SK-N-SH (cell line): ENCODE measurements around the gene ZXDC. TPM values are rescaled to one million over a fixed set of nuclear protein-coding genes. Genes with fewer than 3 reads are reported as not detected.

Source experiments
- CTCF ChIA-PET: fragments of 300-600, 350-600 bp; formaldehyde crosslinking; extraction: SDS; loops from one replicate; lab custom pipeline; 2021; lab: Yijun Ruan, JAX
- POLR2A ChIA-PET: fragments of 350-600 bp; sonication (Branson Sonifier 250); formaldehyde crosslinking; extraction: SDS; loops from one replicate; lab custom pipeline; 2020; ENCODE audit warnings: antibody characterized with exemption, inconsistent platforms; lab: Yijun Ruan, JAX
- DNase-seq: peaks from one replicate; pipeline ENCODE4 v3.0.0; 2012
- H2AFZ ChIP-seq: fragments of 200-600 bp; sonication (generic); 2 replicates; pipeline ENCODE4 v1.8.1; 2016; ENCODE audit warnings: antibody characterized with exemption, mild to moderate bottlenecking, low read depth
- H3F3A ChIP-seq: fragments of 200-600 bp; sonication (generic); replicated peaks from 2 replicates; pipeline ENCODE3; 2016; ENCODE audit warnings: antibody characterized with exemption, mild to moderate bottlenecking; ENCODE audit not compliant: insufficient read depth
- H3K27ac ChIP-seq, 2 experiments: fragments of 200-500 bp in 1 of 2; fragments of 200-600 bp in 1 of 2; sonication (Bioruptor generic) in 1 of 2; sonication (generic), shearing (Covaris generic) in 1 of 2; 2 replicates each; pipeline versions ENCODE4 v1.5.1 to v1.6.1; 2014 to 2016; ENCODE audit warnings: low read depth in 2 of 2, inconsistent platforms in 1 of 2, low read length in 1 of 2, mild to moderate bottlenecking in 1 of 2, mixed read lengths in 1 of 2
- H3K27me3 ChIP-seq: fragments of 200-600 bp; sonication (generic), shearing (Covaris generic); 2 replicates; pipeline ENCODE4 v1.6.1; 2016; ENCODE audit warnings: mixed run types; ENCODE audit not compliant: insufficient read depth
- H3K36me3 ChIP-seq, 2 experiments: fragments of 200-500 bp in 1 of 2; fragments of 200-600 bp in 1 of 2; sonication (Bioruptor generic) in 1 of 2; sonication (generic) in 1 of 2; replicated peaks in 1 of 2; 2 replicates each; pipeline versions ENCODE3 to v1.5.1; 2014 to 2016; ENCODE audit warnings: low read length in 1 of 2, mild to moderate bottlenecking in 1 of 2; ENCODE audit not compliant: insufficient read depth in 2 of 2, control insufficient read depth in 1 of 2
- H3K4me1 ChIP-seq, 2 experiments: fragments of 200-500 bp in 1 of 2; fragments of 200-600 bp in 1 of 2; sonication (Bioruptor generic) in 1 of 2; sonication (generic), shearing (Covaris generic) in 1 of 2; 2 replicates each; pipeline versions ENCODE4 v1.5.1 to v1.6.1; 2014 to 2016; ENCODE audit warnings: low read depth in 1 of 2, low read length in 1 of 2, mixed run types in 1 of 2; ENCODE audit not compliant: insufficient read depth in 2 of 2, control insufficient read depth in 1 of 2
- H3K4me2 ChIP-seq: fragments of 200-600 bp; sonication (generic), shearing (Covaris generic); 2 replicates; pipeline ENCODE4 v1.6.1; 2017; ENCODE audit warnings: mixed run types
- H3K4me3 ChIP-seq, 2 experiments: fragments of 200-500 bp in 1 of 2; fragments of 200-600 bp in 1 of 2; sonication (Bioruptor generic) in 1 of 2; sonication (generic), shearing (Covaris generic) in 1 of 2; 2 replicates each; pipeline versions ENCODE4 v1.5.1 to v1.8.1; 2014 to 2016; ENCODE audit warnings: low read depth in 2 of 2, inconsistent platforms in 1 of 2, low read length in 1 of 2, mild to moderate bottlenecking in 1 of 2, mixed read lengths in 1 of 2, moderate library complexity in 1 of 2
- H3K79me2 ChIP-seq: fragments of 200-600 bp; sonication (generic); 2 replicates; pipeline ENCODE4 v1.8.1; 2017; ENCODE audit warnings: mild to moderate bottlenecking; ENCODE audit not compliant: insufficient read depth
- H3K9ac ChIP-seq: fragments of 200-600 bp; sonication (generic); 2 replicates; pipeline ENCODE4 v1.6.1; 2017; ENCODE audit warnings: mixed run types
- H3K9me2 ChIP-seq: fragments of 200-600 bp; sonication (generic); 2 replicates; pipeline ENCODE4 v1.6.1; 2017; ENCODE audit warnings: mixed run types
- H3K9me3 ChIP-seq: fragments of 200-600 bp; sonication (generic); 2 replicates; pipeline ENCODE4 v1.6.1; 2017; ENCODE audit warnings: mixed run types, mild to moderate bottlenecking, moderate library complexity
- H4K20me1 ChIP-seq: fragments of 200-600 bp; sonication (generic); 2 replicates; pipeline ENCODE4 v1.6.1; 2017; ENCODE audit warnings: mild to moderate bottlenecking, mixed run types; ENCODE audit not compliant: insufficient read depth
- CHD2 ChIP-seq: fragments of 150-350 bp; IDR thresholded peaks from 2 replicates; pipeline ENCODE4 v1.6.1; 2018; ENCODE audit warnings: low read length; ENCODE audit not compliant: partially characterized antibody
- ELF1 ChIP-seq: IDR thresholded peaks from 2 replicates; pipeline ENCODE4 v1.4.0; 2012
- EZH2phosphoT487 ChIP-seq: fragments of 200-600 bp; sonication (generic); IDR thresholded peaks from 2 replicates; pipeline ENCODE4 v1.6.1; 2017; ENCODE audit warnings: low read depth, mixed run types, mild to moderate bottlenecking, antibody characterized with exemption, moderate library complexity, borderline replicate concordance
- FOSL2 ChIP-seq: IDR thresholded peaks from 2 replicates; pipeline ENCODE4 v1.4.0; 2012; ENCODE audit warnings: low read depth, mild to moderate bottlenecking, moderate library complexity, borderline replicate concordance
- FOXJ3 ChIP-seq: sonication (generic); formaldehyde crosslinking; IDR thresholded peaks from 2 replicates; pipeline ENCODE4 v1.5.1; 2020; ENCODE audit warnings: mild to moderate bottlenecking, missing genetic modification reagents
- FOXM1 ChIP-seq: IDR thresholded peaks from 2 replicates; pipeline ENCODE4 v1.4.0; 2012; ENCODE audit warnings: low read depth, mild to moderate bottlenecking
- GATA2 ChIP-seq: sonication (generic); formaldehyde crosslinking; IDR thresholded peaks from 2 replicates; pipeline ENCODE4 v1.5.0; 2020; ENCODE audit warnings: mild to moderate bottlenecking, missing genetic modification reagents
- JUND ChIP-seq: IDR thresholded peaks from 2 replicates; pipeline ENCODE4 v1.4.0; 2012
- NFIC ChIP-seq: IDR thresholded peaks from 2 replicates; pipeline ENCODE4 v1.4.0; 2012; ENCODE audit warnings: borderline replicate concordance
- RAD21 ChIP-seq: IDR thresholded peaks from 2 replicates; pipeline ENCODE4 v1.6.1; 2012; ENCODE audit warnings: mild to moderate bottlenecking, low read length
- RCOR1 ChIP-seq: fragments of 150-350 bp; IDR thresholded peaks from 2 replicates; pipeline ENCODE4 v1.6.1; 2017; ENCODE audit warnings: antibody characterized with exemption, low read length
- RXRA ChIP-seq: IDR thresholded peaks from 2 replicates; pipeline ENCODE4 v1.4.0; 2012; ENCODE audit warnings: low read depth, mild to moderate bottlenecking, borderline replicate concordance
- TAF1 ChIP-seq: IDR thresholded peaks from 2 replicates; pipeline ENCODE4 v1.6.1; 2012; ENCODE audit warnings: low read depth, mild to moderate bottlenecking, low read length, moderate library complexity, borderline replicate concordance
- WGBS: methylation state at CpG from one replicate; pipeline ENCODE4 v1.1.6; 2017; ENCODE audit warnings: low lambda C conversion rate; 5-methylcytosine and 5-hydroxymethylcytosine counted together
- polyA plus RNA-seq, 3 experiments: library from polyadenylated mRNA; depleted of rRNA; stranded (reverse); fragments of >200 nt; gene quantifications; 2 replicates each; pipeline ENCODE4 v1.2.3, GENCODE V29; 2012
- TF ChIP-seq, protein P1 (sequence below): fragments of 150-350 bp; IDR thresholded peaks from 2 replicates; pipeline ENCODE4 v1.6.1; 2017; ENCODE audit warnings: antibody characterized with exemption, low read length, low read depth, borderline replicate concordance
- TF ChIP-seq, protein P2 (sequence below): IDR thresholded peaks from 2 replicates; pipeline ENCODE4 v1.4.0; 2012; ENCODE audit warnings: low read depth
- TF ChIP-seq, protein P3 (sequence below): fragments of 200-600 bp; sonication (generic); IDR thresholded peaks from 2 replicates; pipeline ENCODE4 v1.6.1; 2017; ENCODE audit warnings: antibody characterized with exemption, mild to moderate bottlenecking, moderate library complexity
- TF ChIP-seq, protein P4 (sequence below): IDR thresholded peaks from 2 replicates; pipeline ENCODE4; 2012
- TF ChIP-seq, protein P5 (sequence below): IDR thresholded peaks from 2 replicates; pipeline ENCODE4 v1.6.1; 2012; ENCODE audit warnings: mild to moderate bottlenecking, low read depth, low read length, moderate library complexity

The ZXDC gene
- polyA plus RNA-seq, 1 of the 3 experiments (the other 2 are of a cell fraction), result 8.5 TPM

DNA sequence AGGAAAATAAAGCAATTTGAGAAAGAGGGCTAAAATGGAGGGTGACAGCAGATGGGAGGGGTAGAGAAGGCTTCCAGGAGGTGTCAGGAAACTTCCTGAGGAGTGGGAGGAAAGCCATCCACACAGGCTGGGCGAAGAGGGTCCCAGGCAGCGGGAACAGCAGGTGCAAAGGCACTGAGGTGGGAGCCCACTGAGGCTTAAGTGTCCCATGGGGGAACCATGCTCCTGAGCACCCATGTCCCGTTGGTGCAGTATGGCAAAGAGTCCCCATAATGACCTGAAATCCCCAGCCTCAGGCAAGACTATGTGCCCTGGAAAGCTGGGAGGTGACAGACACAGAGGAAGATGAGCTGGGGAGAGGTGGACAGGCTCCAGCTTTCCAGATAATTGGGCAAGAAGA lies 50.9 kb downstream of the ZXDC start:
- DNase-seq, result peak; percentile 1
- H3K36me3 ChIP-seq, result no peaks in the 10 kb centered on the region
- TF ChIP-seq, protein P1, sequence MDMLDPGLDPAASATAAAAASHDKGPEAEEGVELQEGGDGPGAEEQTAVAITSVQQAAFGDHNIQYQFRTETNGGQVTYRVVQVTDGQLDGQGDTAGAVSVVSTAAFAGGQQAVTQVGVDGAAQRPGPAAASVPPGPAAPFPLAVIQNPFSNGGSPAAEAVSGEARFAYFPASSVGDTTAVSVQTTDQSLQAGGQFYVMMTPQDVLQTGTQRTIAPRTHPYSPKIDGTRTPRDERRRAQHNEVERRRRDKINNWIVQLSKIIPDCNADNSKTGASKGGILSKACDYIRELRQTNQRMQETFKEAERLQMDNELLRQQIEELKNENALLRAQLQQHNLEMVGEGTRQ, result no peak
- no peak for TF ChIP-seq RAD21
- TF ChIP-seq, protein P2, sequence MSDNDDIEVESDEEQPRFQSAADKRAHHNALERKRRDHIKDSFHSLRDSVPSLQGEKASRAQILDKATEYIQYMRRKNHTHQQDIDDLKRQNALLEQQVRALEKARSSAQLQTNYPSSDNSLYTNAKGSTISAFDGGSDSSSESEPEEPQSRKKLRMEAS, result no peak
- TF ChIP-seq, protein P3, sequence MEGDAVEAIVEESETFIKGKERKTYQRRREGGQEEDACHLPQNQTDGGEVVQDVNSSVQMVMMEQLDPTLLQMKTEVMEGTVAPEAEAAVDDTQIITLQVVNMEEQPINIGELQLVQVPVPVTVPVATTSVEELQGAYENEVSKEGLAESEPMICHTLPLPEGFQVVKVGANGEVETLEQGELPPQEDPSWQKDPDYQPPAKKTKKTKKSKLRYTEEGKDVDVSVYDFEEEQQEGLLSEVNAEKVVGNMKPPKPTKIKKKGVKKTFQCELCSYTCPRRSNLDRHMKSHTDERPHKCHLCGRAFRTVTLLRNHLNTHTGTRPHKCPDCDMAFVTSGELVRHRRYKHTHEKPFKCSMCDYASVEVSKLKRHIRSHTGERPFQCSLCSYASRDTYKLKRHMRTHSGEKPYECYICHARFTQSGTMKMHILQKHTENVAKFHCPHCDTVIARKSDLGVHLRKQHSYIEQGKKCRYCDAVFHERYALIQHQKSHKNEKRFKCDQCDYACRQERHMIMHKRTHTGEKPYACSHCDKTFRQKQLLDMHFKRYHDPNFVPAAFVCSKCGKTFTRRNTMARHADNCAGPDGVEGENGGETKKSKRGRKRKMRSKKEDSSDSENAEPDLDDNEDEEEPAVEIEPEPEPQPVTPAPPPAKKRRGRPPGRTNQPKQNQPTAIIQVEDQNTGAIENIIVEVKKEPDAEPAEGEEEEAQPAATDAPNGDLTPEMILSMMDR, result no peak
- TF ChIP-seq EZH2phosphoT487, result no peak
- TF ChIP-seq JUND, result no peak
- no peak for TF ChIP-seq FOXM1
- TF ChIP-seq, protein P4, sequence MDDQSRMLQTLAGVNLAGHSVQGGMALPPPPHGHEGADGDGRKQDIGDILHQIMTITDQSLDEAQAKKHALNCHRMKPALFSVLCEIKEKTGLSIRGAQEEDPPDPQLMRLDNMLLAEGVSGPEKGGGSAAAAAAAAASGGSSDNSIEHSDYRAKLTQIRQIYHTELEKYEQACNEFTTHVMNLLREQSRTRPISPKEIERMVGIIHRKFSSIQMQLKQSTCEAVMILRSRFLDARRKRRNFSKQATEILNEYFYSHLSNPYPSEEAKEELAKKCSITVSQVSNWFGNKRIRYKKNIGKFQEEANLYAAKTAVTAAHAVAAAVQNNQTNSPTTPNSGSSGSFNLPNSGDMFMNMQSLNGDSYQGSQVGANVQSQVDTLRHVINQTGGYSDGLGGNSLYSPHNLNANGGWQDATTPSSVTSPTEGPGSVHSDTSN, result no peak
- ChIA-PET POLR2A (no interaction called here), CTCF (interaction anchor here (0.9 kb wide), 1 partner anchor 14 kb away, joined by 3 read pairs; no protein-coding TSS in a partner anchor)
- H3K9ac ChIP-seq, result no peak overlapping the region
- H3F3A ChIP-seq, result no peaks in the 10 kb centered on the region
- no peak overlapping the region for H2AFZ ChIP-seq
- H3K79me2 ChIP-seq, result no peaks in the 10 kb centered on the region
- no peaks in the 10 kb centered on the region for H3K27me3 ChIP-seq
- no peak overlapping the region for H3K4me2 ChIP-seq
- no peaks in the 10 kb centered on the region for H4K20me1 ChIP-seq
- H3K27ac ChIP-seq, result no peak overlapping the region
- peaks cover 7% of the 10 kb centered on the region for H3K9me3 ChIP-seq
- H3K4me1 ChIP-seq, result peaks cover 0 to 12% of the 10 kb centered on the region in 2 experiments; a peak in 1 of 4 replicates
- H3K9me2 ChIP-seq, result no peaks in the 10 kb centered on the region
- 48% methylated on average over 2 of the region's 3 CpGs for WGBS
- no peak overlapping the region for H3K4me3 ChIP-seq

DNA sequence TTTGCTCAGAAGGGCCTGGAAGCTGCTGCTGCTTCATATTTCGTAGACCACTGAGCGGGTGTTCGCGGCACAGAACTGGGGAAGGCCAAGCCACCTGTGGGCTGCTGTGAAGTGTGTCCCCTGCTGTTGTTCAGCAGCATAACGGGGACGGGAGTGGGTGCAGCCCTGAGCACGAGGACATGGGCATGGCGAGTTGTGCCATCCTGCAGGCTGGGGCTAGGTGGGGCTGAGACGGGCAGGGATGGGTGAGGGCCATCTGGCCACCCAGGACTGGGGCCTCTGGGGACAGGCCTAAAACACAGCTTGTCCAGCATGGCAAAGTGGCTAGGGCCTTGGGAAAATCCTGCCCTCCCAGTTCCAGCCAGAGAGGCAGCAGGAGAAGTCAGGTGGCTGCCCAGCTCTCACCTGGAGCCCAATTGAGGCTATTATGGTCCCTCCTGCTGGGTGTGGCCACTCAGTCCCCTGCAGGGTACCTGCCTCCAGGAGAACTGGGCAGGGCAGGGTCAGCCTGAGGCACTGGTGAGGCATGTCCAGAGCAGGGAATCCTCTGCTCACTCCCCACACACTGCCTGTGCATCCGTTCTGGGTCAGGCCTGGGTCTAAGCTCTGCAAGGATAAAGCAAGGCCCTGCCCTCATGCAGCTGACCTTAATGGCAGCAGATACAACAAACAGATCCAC lies 51.5 kb downstream of the ZXDC start:
- H3K9ac ChIP-seq, result no peak overlapping the region
- WGBS, result 89% methylated on average over 9 of the region's 10 CpGs
- no peaks in the 10 kb centered on the region for H3K79me2 ChIP-seq
- H4K20me1 ChIP-seq, result no peaks in the 10 kb centered on the region
- no peak overlapping the region for H3K4me2 ChIP-seq
- no peaks in the 10 kb centered on the region for H3F3A ChIP-seq
- H3K4me3 ChIP-seq, result no peak overlapping the region
- H3K36me3 ChIP-seq, result no peaks in the 10 kb centered on the region
- no peaks in the 10 kb centered on the region for H3K27me3 ChIP-seq
- ChIA-PET POLR2A (no interaction called here), CTCF (interaction anchor here (0.9 to 1.4 kb wide), 2 partner anchors 14 to 180 kb away, joined by 3 read pairs; no protein-coding TSS in a partner anchor)
- H3K9me3 ChIP-seq, result peaks cover 7% of the 10 kb centered on the region
- no peak overlapping the region for H3K27ac ChIP-seq
- no peak overlapping the region for H2AFZ ChIP-seq
- no peaks in the 10 kb centered on the region for H3K9me2 ChIP-seq
- peaks cover 0 to 12% of the 10 kb centered on the region in 2 experiments; a peak in 1 of 4 replicates for H3K4me1 ChIP-seq
- DNase-seq, result peak; percentile 19
- TF ChIP-seq CHD2, result no peak
- no peak for TF ChIP-seq GATA2 (CRISPR knock-in tag)
- no peak for TF ChIP-seq TAF1
- no peak for TF ChIP-seq NFIC
- TF ChIP-seq, protein P5, sequence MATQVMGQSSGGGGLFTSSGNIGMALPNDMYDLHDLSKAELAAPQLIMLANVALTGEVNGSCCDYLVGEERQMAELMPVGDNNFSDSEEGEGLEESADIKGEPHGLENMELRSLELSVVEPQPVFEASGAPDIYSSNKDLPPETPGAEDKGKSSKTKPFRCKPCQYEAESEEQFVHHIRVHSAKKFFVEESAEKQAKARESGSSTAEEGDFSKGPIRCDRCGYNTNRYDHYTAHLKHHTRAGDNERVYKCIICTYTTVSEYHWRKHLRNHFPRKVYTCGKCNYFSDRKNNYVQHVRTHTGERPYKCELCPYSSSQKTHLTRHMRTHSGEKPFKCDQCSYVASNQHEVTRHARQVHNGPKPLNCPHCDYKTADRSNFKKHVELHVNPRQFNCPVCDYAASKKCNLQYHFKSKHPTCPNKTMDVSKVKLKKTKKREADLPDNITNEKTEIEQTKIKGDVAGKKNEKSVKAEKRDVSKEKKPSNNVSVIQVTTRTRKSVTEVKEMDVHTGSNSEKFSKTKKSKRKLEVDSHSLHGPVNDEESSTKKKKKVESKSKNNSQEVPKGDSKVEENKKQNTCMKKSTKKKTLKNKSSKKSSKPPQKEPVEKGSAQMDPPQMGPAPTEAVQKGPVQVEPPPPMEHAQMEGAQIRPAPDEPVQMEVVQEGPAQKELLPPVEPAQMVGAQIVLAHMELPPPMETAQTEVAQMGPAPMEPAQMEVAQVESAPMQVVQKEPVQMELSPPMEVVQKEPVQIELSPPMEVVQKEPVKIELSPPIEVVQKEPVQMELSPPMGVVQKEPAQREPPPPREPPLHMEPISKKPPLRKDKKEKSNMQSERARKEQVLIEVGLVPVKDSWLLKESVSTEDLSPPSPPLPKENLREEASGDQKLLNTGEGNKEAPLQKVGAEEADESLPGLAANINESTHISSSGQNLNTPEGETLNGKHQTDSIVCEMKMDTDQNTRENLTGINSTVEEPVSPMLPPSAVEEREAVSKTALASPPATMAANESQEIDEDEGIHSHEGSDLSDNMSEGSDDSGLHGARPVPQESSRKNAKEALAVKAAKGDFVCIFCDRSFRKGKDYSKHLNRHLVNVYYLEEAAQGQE, result no peak
- no peak for TF ChIP-seq FOSL2
- TF ChIP-seq RXRA, result no peak
- TF ChIP-seq, protein P1, result no peak
- TF ChIP-seq, protein P2, result no peak
- no peak for TF ChIP-seq RCOR1
- no peak for TF ChIP-seq FOXJ3
- TF ChIP-seq ELF1, result no peak
